ENCODE measurements around the gene HES6. TPM values are rescaled to one million over a fixed set of nuclear protein-coding genes. Genes with fewer than 3 reads are reported as not detected.
"Not testable (repeated sequence)": the region's sequence is repeated elsewhere in the genome, so short reads cannot be mapped to it uniquely, and the experiment has no call there.

HES6 gene
- total and polyA plus RNA-seq, 8 donors = 2.9 to 8.8 (median 4.7) TPM

DNA sequence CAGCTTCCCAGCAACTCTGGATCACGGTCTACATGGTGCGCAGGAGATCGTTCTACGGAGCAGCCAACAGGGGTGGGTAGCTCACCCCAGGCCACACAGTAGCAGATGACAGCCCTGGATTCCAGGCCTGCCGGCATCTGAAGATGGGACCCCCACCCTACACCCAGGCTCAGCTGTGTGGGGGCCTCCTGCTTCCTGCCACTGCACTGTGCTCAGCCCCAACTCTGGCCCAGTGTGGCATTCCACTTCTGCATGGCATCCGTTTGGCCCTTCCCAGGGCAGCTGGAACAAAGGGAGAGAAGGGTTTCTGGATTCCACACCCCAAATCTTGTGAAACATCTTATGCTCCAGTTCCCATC is 39.5 kb upstream of the HES6 start:
- no peak overlapping the region for H3K27ac ChIP-seq
- intact Hi-C loops (cut with DNase I) = no loop called here
- no peak overlapping the region for H3K4me3 ChIP-seq
- TF ChIP-seq, protein P1, sequence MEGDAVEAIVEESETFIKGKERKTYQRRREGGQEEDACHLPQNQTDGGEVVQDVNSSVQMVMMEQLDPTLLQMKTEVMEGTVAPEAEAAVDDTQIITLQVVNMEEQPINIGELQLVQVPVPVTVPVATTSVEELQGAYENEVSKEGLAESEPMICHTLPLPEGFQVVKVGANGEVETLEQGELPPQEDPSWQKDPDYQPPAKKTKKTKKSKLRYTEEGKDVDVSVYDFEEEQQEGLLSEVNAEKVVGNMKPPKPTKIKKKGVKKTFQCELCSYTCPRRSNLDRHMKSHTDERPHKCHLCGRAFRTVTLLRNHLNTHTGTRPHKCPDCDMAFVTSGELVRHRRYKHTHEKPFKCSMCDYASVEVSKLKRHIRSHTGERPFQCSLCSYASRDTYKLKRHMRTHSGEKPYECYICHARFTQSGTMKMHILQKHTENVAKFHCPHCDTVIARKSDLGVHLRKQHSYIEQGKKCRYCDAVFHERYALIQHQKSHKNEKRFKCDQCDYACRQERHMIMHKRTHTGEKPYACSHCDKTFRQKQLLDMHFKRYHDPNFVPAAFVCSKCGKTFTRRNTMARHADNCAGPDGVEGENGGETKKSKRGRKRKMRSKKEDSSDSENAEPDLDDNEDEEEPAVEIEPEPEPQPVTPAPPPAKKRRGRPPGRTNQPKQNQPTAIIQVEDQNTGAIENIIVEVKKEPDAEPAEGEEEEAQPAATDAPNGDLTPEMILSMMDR (IDR thresholded peaks at IDR 0.05) = no peak
- peak in 1 of 4 donors; percentile 45 for DNase-seq
- H3K36me3 ChIP-seq = peaks cover 0 to 27% of the 10 kb centered on the region in 2 donors
- H3K9me3 ChIP-seq = no peaks in the 10 kb centered on the region
- no peak for ATAC-seq
- H3K27me3 ChIP-seq = no peaks in the 10 kb centered on the region
- H3K4me1 ChIP-seq = peaks cover 0 to 23% of the 10 kb centered on the region in 2 donors

DNA sequence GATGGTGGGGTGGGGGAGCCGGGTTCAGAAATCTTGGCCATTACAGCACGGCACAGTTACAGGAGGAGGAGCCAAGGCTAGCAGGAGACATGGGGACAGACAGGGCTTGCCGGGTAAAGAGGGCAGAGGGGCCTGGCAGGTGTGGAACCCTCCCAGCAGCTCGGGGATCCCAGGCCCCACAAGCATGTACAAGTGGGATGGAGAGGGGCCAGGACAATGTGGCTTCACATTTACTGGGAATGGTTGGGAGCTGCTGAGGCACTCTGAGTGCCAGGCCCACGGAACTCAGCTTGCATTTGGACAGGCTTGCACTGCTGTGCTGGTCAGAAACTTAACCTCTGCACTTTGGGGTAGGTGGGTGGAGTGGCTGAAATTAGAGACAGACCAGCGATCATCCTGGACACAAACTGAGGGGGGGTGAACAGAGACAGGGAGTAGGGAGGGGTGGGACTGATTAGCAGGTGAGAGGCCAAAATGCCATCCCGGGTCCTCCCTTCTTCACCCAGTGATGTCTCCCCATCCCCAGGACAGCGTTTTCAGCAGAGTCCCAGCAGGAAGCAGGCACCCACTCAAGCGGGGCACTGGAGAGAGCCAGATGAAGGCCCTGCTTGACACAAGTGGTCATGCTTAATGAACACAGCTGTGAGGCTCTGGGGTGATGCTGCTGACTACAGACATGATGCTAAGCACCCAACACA is 38.9 kb upstream of the HES6 start:
- intact Hi-C loops (cut with DNase I) = no loop called here
- ATAC-seq = no peak

DNA sequence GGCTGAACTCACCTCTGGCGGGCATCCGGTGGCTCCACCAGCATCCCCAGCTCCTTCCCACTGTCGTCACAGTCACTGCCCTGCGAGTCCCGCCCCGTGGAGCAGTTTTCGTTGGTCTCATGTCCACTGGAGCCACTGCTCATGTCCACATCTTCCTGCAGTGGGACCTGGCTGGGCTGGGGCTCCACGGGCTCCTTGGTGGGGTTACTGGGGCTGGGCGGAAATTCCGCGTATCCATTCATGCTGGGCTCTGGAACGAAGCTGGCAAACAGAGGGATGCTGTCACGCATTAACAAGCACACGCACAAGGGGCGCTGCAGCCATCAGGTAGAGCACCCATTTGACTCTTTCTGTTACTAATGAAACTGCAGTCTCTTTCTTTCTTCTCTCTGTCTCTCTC is 37.9 kb upstream of the HES6 start:
- DNase-seq (peak in 1 of 4 donors; percentile 55), ATAC-seq (no peak)
- intact Hi-C loops (cut with DNase I) = no loop called here
- Histone ChIP-seq H3K4me3 (no peak overlapping the region), H3K9me3 (no peaks in the 10 kb centered on the region), H3K27ac (no peak overlapping the region), H3K4me1 (peaks cover 0 to 22% of the 10 kb centered on the region in 2 donors), H3K36me3 (peaks cover 0 to 35% of the 10 kb centered on the region in 2 donors), H3K27me3 (no peaks in the 10 kb centered on the region)
- TF ChIP-seq, protein P1 (IDR thresholded peaks at IDR 0.05) = no peak

More for the DNA sequence above, 38.9 kb upstream of the HES6 start:
- peak in 1 of 4 donors; percentile 37 for DNase-seq
- Histone ChIP-seq H3K9me3 (no peaks in the 10 kb centered on the region), H3K27me3 (no peaks in the 10 kb centered on the region), H3K4me3 (no peak overlapping the region), H3K36me3 (peaks cover 0 to 32% of the 10 kb centered on the region in 2 donors), H3K27ac (no peak overlapping the region), H3K4me1 (peaks cover 0 to 20% of the 10 kb centered on the region in 2 donors)
- TF ChIP-seq, protein P1 (IDR thresholded peaks at IDR 0.05) = no peak

GRCh38 chr2:238274152-238274865 is 34.5 kb upstream of the HES6 start:
- TF ChIP-seq, protein P1 (IDR thresholded peaks at IDR 0.05) = no peak
- intact Hi-C loops (cut with DNase I) = no loop called here
- H3K27me3 ChIP-seq = no peaks in the 10 kb centered on the region
- peak in 1 of 4 donors; percentile 57 for DNase-seq
- H3K4me3 ChIP-seq = no peak overlapping the region
- H3K36me3 ChIP-seq = peaks cover 0 to 62% of the 10 kb centered on the region in 2 donors
- H3K9me3 ChIP-seq = no peaks in the 10 kb centered on the region
- no peak for ATAC-seq
- peak overlapping the region in 1 of 2 donors; percentile 76 for H3K27ac ChIP-seq
- H3K4me1 ChIP-seq = peaks cover 0 to 14% of the 10 kb centered on the region in 2 donors

- H3K36me3 ChIP-seq = peaks cover 0 to 69% of the 10 kb centered on the region in 2 donors
- ATAC-seq; H3K9me3 ChIP-seq; H3K27me3 ChIP-seq; H3K4me3 ChIP-seq; intact Hi-C loops (cut with DNase I): not testable (repeated sequence)
- peak in 1 of 4 donors; percentile 54 for DNase-seq
- H3K4me1 ChIP-seq = peaks cover 0 to 14% of the 10 kb centered on the region in 2 donors
- peak overlapping the region in 1 of 2 donors; percentile 76 for H3K27ac ChIP-seq
Measured at GRCh38 chr2:238273433-238273832, 33.6 kb upstream of the HES6 start.

Data from left lung (tissue), 10 donors.